NB4 (cell line): ENCODE results near the gene FOXF1.

Experiments used
- DNase-seq: peaks from one replicate; pipeline ENCODE4 v3.0.0; 2010; ENCODE audit warnings: low read depth
- H3K4me3 ChIP-seq: one replicate; pipeline ENCODE4 v1.5.1; 2011; ENCODE audit warnings: mild to moderate bottlenecking, low read depth, low read length, moderate library complexity
- CTCF ChIP-seq: IDR thresholded peaks from one replicate; pipeline ENCODE4 v1.5.1; 2012; ENCODE audit warnings: low read depth, low read length
- MAX ChIP-seq: IDR thresholded peaks from 2 replicates; pipeline ENCODE4 v1.6.1; 2011; ENCODE audit warnings: low read depth, low read length
- MYC ChIP-seq: IDR thresholded peaks from 2 replicates; pipeline ENCODE4 v1.6.1; 2011; ENCODE audit warnings: low read depth, low read length
- POLR2A ChIP-seq: IDR thresholded peaks from 2 replicates; pipeline ENCODE4 v1.6.1; 2011; ENCODE audit warnings: mild to moderate bottlenecking; ENCODE audit not compliant: insufficient read length; ENCODE audit errors: extremely low read depth

The FOXF1 gene

GRCh38 chr16:86494039-86494564, 16.2 kb upstream of the FOXF1 start:
- DNase-seq = no peak
- no peak overlapping the region for H3K4me3 ChIP-seq
- TF ChIP-seq MYC = no peak
- no peak for TF ChIP-seq POLR2A
- no peak for TF ChIP-seq MAX
- TF ChIP-seq CTCF = no peak

GRCh38 chr16:86494565-86495356, 15.6 kb upstream of the FOXF1 start:
- H3K4me3 ChIP-seq = no peak overlapping the region
- no peak for DNase-seq
- no peak for TF ChIP-seq CTCF
- no peak for TF ChIP-seq MAX
- no peak for TF ChIP-seq MYC
- TF ChIP-seq POLR2A = no peak

GRCh38 chr16:86495357-86495701, 15.0 kb upstream of the FOXF1 start:
- H3K4me3 ChIP-seq = no peak overlapping the region
- DNase-seq = no peak
- TF ChIP-seq MYC (no peak), MAX (no peak), POLR2A (no peak), CTCF (no peak)

- no peak for DNase-seq
- TF ChIP-seq POLR2A = no peak
- TF ChIP-seq MAX = no peak
- H3K4me3 ChIP-seq = no peak overlapping the region
Observed at GRCh38 chr16:86495756-86496261, 14.5 kb upstream of the FOXF1 start.

GRCh38 chr16:86496262-86496928, 13.9 kb upstream of the FOXF1 start:
- no peak for TF ChIP-seq MAX
- TF ChIP-seq POLR2A = no peak
- TF ChIP-seq MYC = no peak
- no peak for TF ChIP-seq CTCF
- H3K4me3 ChIP-seq = no peak overlapping the region
- DNase-seq = no peak

GRCh38 chr16:86496929-86497461, 13.3 kb upstream of the FOXF1 start:
- H3K4me3 ChIP-seq = no peak overlapping the region
- DNase-seq = no peak

More at GRCh38 chr16:86496929-86497461, 13.3 kb upstream of the FOXF1 start:
- TF ChIP-seq MYC (no peak), MAX (no peak), CTCF (no peak), POLR2A (no peak)
